A673 (cell line): ENCODE measurements around the gene EXT2. TPM values are rescaled to one million over a fixed set of nuclear protein-coding genes. Genes with fewer than 3 reads are reported as not detected.
A peak's percentile ranks its signal among the peaks of the same experiment; 100 is the strongest.

Source experiments
- BruUV-seq: library from RNA; stranded (reverse); fragments of 400-500 nt; replicated peaks from 2 replicates; lab custom pipeline; 2021; lab: Mats Ljungman, UMichigan
- CTCF ChIA-PET: fragments of 300-600 bp; sonication (Branson Sonifier 250); formaldehyde crosslinking; loops from one replicate; lab custom pipeline; 2022; ENCODE audit warnings: antibody characterized with exemption; lab: Charles Lee
- POLR2A ChIA-PET: fragments of 300-600 bp; sonication (Branson Sonifier 250); formaldehyde crosslinking; loops from one replicate; lab custom pipeline; 2022; ENCODE audit warnings: antibody characterized with exemption; ENCODE audit not compliant: low non-redundant PET; lab: Charles Lee
- DNase-seq: peaks from one replicate; pipeline ENCODE4 v3.0.0-alpha.2; 2015; ENCODE audit warnings: low spot score
- H3K27ac ChIP-seq: fragments of 200-600 bp; sonication (generic); 2 replicates; pipeline ENCODE4 v1.5.1; 2016; ENCODE audit warnings: mixed run types, low read depth, mild to moderate bottlenecking, mixed read lengths, antibody characterized with exemption, low read length; ENCODE audit not compliant: poor library complexity, severe bottlenecking
- H3K27me3 ChIP-seq: fragments of 200-600 bp; sonication (generic); replicated peaks from 2 replicates; pipeline ENCODE4 v1.6.1; 2017; ENCODE audit warnings: mixed run types, low read depth, mild to moderate bottlenecking, mixed read lengths, antibody characterized with exemption, low read length; ENCODE audit not compliant: insufficient read depth, poor library complexity
- H3K36me3 ChIP-seq: fragments of 200-600 bp; sonication (generic); 2 replicates; pipeline ENCODE4 v1.6.1; 2016; ENCODE audit warnings: mixed run types, mild to moderate bottlenecking, mixed read lengths, antibody characterized with exemption, low read length; ENCODE audit not compliant: insufficient read depth, poor library complexity, severe bottlenecking
- H3K4me1 ChIP-seq: fragments of 200-600 bp; sonication (generic); 2 replicates; pipeline ENCODE4 v1.6.1; 2017; ENCODE audit warnings: mixed run types, mild to moderate bottlenecking, mixed read lengths, antibody characterized with exemption, low read length; ENCODE audit not compliant: insufficient read depth, poor library complexity, severe bottlenecking
- H3K4me3 ChIP-seq: fragments of 200-600 bp; sonication (generic); 2 replicates; pipeline ENCODE4 v1.5.1; 2016; ENCODE audit warnings: low read depth, mixed run types, mild to moderate bottlenecking, mixed read lengths, low read length; ENCODE audit not compliant: poor library complexity, severe bottlenecking
- H3K9me3 ChIP-seq: fragments of 200-600 bp; sonication (generic); 2 replicates; pipeline ENCODE4 v1.6.1; 2016; ENCODE audit warnings: mixed run types, low read depth, mild to moderate bottlenecking, mixed read lengths, antibody characterized with exemption, low read length; ENCODE audit not compliant: poor library complexity, severe bottlenecking
- CTCF ChIP-seq: fragments of 300-800, 200-600 bp; sonication (generic); conservative IDR thresholded peaks from 2 replicates; pipeline ENCODE4 v1.5.1; 2017; ENCODE audit warnings: low read depth, mild to moderate bottlenecking, antibody characterized with exemption, low read length, moderate library complexity, mixed read lengths
- EZH2 ChIP-seq: fragments of 200-600 bp; sonication (generic); IDR thresholded peaks from 2 replicates; pipeline ENCODE4 v1.6.1; 2017; ENCODE audit warnings: borderline replicate concordance, low read depth, mild to moderate bottlenecking, mixed read lengths, antibody characterized with exemption, low read length; ENCODE audit not compliant: poor library complexity, severe bottlenecking
- intact Hi-C: fragments of 100-400 bp; cut with micrococcal nuclease; formaldehyde crosslinking; loops from one replicate; pipeline ENCODE4 v1.10.0; 2022; ENCODE audit not compliant: unreplicated experiment
- total RNA-seq: library from RNA; stranded (reverse); gene quantifications from 2 replicates; pipeline ENCODE4 v1.2.3, GENCODE V29; 2021

EXT2 gene
- total RNA-seq, 1 experiment from 2014 or later = 123 TPM

DNA sequence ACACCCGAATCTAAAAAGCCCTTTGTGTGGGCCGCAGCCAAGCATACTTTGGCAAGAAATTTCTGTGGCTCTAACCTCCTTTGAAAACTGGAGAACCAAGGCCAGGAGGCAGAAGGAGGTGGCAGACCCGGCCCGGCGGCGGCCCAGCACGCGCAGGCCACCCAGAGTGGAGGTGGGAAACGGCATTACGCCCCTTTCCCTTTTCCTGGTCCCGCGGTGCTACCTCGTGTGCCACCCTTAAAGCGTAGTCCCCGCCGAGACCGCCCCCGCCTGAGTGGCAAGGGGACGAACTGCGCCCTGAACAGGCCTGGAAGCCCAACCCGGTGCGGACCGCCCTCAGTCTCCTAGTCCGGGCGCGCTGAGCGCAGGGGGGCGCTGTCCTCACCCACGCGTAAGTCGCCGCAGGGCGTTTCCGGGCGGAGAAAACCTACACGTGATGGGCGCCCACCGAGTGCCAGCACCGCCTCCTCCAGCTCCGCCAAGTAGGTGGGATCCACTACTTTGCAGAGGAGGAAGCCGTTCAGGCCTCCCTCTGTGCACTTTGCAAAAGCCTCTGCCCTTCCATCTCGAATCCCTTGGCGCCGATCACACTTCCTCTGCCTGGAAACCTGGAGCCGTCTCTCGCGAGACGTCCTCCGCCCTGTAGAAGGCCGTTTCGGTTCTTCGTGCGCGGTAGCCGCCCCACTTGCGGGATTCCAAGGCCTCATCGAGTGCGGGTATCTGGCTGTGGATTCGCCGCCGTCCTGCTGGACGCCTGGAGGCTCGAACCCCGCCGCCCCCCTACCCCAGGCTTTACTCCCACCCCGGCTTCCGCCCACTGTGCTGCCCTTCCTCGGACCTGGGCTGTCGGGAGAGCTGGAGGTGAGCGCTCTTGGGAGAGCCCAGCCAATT is 29.4 kb upstream of the EXT2 start, which contains the start of gene ACCS:
Gene ACCS, plus strand, starts transcription at position 430 of the 891 bp plus-strand sequence. CDS start 1,358 bp downstream, outside the sequence.
- TF ChIP-seq CTCF (peak; percentile 100), EZH2 (no peak)
- DNase-seq = peak; percentile 100

GRCh38 chr11:44066732-44067141 is 28.7 kb upstream of the EXT2 start:
- no peaks in the 10 kb centered on the region for H3K27me3 ChIP-seq
- BruUV-seq = TSS peak; percentile 74
- no peaks in the 10 kb centered on the region for H3K36me3 ChIP-seq
- intact Hi-C loops = no loop called here
- ChIA-PET CTCF (interaction anchor here (0.5 to 3.5 kb wide), 8 partner anchors 28 to 545 kb away, joined by 3 to 23 read pairs (median 3); partner anchors contain the start of genes EXT2 and HSD17B12), POLR2A (no interaction called here)
- DNase-seq = peak; percentile 84
- peak overlapping the region; percentile 50 for H3K4me3 ChIP-seq
- TF ChIP-seq EZH2 (no peak), CTCF (no peak)
- H3K4me1 ChIP-seq = peaks cover 15% of the 10 kb centered on the region
- H3K9me3 ChIP-seq = no peaks in the 10 kb centered on the region
- H3K27ac ChIP-seq = peak overlapping the region; percentile 82

More for the DNA sequence above, 29.4 kb upstream of the EXT2 start, which contains the start of gene ACCS:
- intact Hi-C loops = no loop called here
- H3K4me1 ChIP-seq = peaks cover 15% of the 10 kb centered on the region
- CTCF ChIA-PET = interaction anchor here (0.5 to 3.5 kb wide), 9 partner anchors 23 to 546 kb away, joined by 3 to 23 read pairs (median 3); partner anchors contain the start of genes EXT2 and HSD17B12
- no TSS peak for BruUV-seq
- H3K27me3 ChIP-seq = no peaks in the 10 kb centered on the region
- H3K27ac ChIP-seq = peak within 1 kb of the TSS; percentile 82
- H3K4me3 ChIP-seq = peak within 1 kb of the TSS; percentile 50
- POLR2A ChIA-PET = no interaction called here
- no peaks in the 10 kb centered on the region for H3K9me3 ChIP-seq
- H3K36me3 ChIP-seq = no peaks in the 10 kb centered on the region

GRCh38 chr11:44067266-44067665 is 28.2 kb upstream of the EXT2 start:
- Histone ChIP-seq H3K36me3 (no peaks in the 10 kb centered on the region), H3K4me1 (peaks cover 15% of the 10 kb centered on the region), H3K27me3 (no peaks in the 10 kb centered on the region), H3K9me3 (no peaks in the 10 kb centered on the region), H3K27ac (peak overlapping the region; percentile 82), H3K4me3 (peak overlapping the region; percentile 50)
- CTCF ChIA-PET = interaction anchor here (3.5 kb wide), 1 partner anchor 27 kb away, joined by 23 read pairs; the partner anchor contains the start of gene EXT2
- DNase-seq = no peak
- POLR2A ChIA-PET = no interaction called here
- TF ChIP-seq EZH2 = no peak
- TF ChIP-seq CTCF = no peak
- intact Hi-C loops = no loop called here
- BruUV-seq = no TSS peak
